Astrocyte of the cerebellum (primary cell): Measurements from ENCODE around the gene TRIM2.

ENCODE experiments used
- DNase-seq: peaks from one replicate; pipeline ENCODE4 v3.0.0-alpha.2; 2011; ENCODE audit warnings: low read depth
- H3K4me3 ChIP-seq: 2 replicates; pipeline ENCODE4 v1.5.1; 2011; ENCODE audit warnings: mild to moderate bottlenecking, low read depth, low read length, moderate library complexity
- CTCF ChIP-seq: IDR thresholded peaks from 2 replicates; pipeline ENCODE4 v1.5.1; 2012; ENCODE audit warnings: low read length, low read depth, moderate library complexity, mild to moderate bottlenecking; ENCODE audit errors: missing control alignments
- in situ Hi-C: cut with HindIII; loops from 2 replicates; pipeline ENCODE4 v1.10.0; 2017; ENCODE audit warnings: low sequenced_read_pairs

Gene TRIM2

GRCh38 chr4:153249199-153250041 is 45.2 kb downstream of the TRIM2 start:
- in situ Hi-C loops: no loop called here
- no peak for TF ChIP-seq CTCF
- peak overlapping the region; percentile 50 for H3K4me3 ChIP-seq
- no peak for DNase-seq

- no peak overlapping the region for H3K4me3 ChIP-seq
- in situ Hi-C loops: no loop called here
- DNase-seq: no peak
- TF ChIP-seq CTCF: no peak
Observed at GRCh38 chr4:153252122-153252521, 47.9 kb downstream of the TRIM2 start.

- DNase-seq: no peak
- H3K4me3 ChIP-seq: no peak overlapping the region
- in situ Hi-C loops: no loop called here
- no peak for TF ChIP-seq CTCF
Observed at GRCh38 chr4:153255233-153255632, 51.0 kb downstream of the TRIM2 start.

- no peak for TF ChIP-seq CTCF
- in situ Hi-C loops: no loop called here
- H3K4me3 ChIP-seq: peak overlapping the region; percentile 23
- no peak for DNase-seq
Observed at GRCh38 chr4:153257151-153257620, 52.9 kb downstream of the TRIM2 start.

- TF ChIP-seq CTCF: no peak
- H3K4me3 ChIP-seq: peak overlapping the region; percentile 23
- in situ Hi-C loops: no loop called here
- no peak for DNase-seq
Observed at GRCh38 chr4:153257991-153258390, 53.7 kb downstream of the TRIM2 start.

GRCh38 chr4:153258750-153259149 is 54.5 kb downstream of the TRIM2 start:
- in situ Hi-C loops: no loop called here
- no peak overlapping the region for H3K4me3 ChIP-seq
- TF ChIP-seq CTCF: no peak
- no peak for DNase-seq
